ENCODE results near the gene NGDN.
"Not testable (repeated sequence)": the region's sequence is repeated elsewhere in the genome, so short reads cannot be mapped to it uniquely, and the experiment has no call there.

The NGDN gene

DNA sequence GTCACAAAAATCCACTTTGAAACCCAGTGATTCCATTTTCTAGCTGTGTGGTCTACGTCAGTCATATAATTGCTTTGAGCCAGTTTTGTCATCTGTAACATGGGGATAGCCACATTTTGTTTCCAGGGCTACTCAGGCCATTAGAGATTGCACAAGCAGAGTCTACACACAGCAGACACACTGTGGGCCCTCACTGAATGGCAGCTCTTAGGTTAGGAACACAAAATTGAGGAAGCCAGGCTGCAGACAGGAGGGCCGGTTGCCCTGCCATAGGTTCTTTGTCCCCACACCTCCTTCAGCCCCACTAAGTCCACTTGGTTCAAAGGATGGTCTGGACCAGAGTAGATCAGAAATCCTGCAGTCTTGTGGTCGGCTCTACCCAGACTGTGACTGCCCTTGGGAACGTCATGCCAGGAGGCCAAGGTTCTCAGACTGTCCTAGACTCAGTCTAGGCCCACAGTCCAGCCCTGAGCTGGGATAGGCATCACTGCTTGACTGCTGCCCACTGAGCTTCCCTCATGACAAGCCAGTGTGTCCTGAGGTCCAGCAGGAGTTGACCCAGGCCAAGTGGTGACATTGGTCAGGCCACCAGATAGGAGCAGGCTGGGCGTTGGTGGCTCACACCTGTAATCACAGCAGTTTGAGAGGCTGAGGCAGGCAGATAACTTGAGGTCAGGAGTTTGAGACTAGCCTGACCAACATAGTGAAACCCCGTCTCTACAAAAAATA is 30.2 kb upstream of the NGDN start:
- DNase-seq: no peak

DNA sequence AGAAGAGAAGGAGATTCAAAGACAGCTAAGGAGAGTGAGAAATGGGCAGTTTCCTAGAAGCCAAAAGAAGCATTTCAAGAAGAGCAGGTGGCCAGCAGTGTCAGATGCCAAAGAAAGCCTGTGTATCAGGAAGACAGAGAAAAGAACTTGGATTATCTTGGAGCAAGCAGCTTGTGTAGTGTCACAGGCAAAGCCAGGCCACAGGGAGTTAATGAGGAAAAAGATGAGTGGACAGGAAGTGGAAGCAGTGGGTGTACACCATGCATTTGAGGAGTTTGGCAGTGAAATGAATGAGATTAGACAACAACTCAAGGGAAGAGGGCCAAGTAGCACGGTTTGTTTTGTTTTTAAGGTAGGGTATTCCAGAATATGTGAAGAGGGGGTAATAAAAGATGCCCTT is 28.4 kb upstream of the NGDN start:
- no peak for DNase-seq

DNA sequence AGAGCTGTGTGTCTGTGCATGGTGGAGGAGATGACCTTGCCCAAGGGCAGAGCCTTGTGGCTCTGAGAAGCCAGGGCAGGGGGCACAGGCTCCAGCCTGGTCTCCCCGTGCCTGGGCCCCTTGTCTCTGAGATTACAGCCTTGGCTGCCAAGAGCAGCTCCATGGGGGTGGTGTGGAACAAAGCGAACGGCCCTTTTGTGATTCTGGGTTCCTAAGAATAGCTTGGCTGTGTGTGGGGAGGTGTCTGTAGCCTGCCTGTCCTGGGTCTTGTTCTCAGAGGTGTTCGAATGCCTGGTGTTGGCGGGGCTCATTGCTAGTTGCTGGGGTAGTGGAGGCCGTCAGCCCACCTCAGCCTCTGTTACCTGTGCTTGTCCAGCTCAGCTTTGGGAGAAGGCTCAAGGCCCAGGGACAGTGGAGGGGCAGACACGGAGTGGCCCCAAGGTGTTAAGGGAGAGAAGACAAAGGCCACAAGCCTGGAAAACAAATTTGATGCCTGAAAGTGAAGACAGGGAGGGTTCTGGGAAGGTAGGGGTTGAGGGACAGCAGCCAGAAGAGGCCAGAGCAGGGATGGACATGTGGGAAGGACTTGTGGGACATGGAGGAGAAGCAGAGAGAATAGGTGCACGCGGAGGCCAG is 26.7 kb upstream of the NGDN start:
- no peak for DNase-seq

DNA sequence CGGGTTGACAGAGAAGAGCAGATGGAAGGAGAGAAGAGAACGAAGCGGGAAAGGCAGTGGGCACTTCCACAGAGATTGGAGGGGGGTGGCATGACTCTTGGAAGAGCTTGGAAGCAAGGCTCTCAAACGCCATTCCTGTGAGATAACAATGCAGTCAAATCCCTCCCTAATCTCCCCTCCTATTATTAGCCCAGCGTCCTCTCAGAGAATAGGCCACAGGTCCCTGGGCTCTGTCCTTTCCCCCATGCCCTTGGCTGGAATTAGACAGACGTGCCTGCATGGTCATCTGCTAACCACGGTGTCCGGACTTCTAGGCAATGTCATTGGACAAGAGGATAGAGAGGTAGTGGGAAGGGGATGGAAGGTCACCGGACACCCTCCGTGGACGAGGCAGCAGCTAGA is 26.1 kb upstream of the NGDN start:
- no peak for DNase-seq

DNA sequence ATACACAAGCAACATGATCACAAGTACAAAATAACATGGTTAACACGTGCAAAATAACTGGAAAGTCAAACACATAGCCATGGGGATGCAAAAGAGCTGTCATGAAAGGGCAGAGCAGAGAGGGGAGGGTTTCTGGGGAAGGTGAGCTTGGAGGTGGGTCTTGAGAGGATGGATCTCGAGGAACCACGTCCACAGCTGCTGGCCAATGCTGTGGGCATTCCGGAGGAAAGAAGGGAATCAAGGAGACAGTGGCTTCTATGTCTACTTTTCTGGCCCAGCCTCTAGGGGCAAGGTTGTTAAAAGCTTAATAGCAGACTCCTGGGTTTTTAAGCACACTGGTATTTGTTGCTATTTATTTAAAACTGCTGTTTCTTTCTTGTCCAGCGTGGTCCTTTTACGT is 25.6 kb upstream of the NGDN start:
- DNase-seq: no peak

DNA sequence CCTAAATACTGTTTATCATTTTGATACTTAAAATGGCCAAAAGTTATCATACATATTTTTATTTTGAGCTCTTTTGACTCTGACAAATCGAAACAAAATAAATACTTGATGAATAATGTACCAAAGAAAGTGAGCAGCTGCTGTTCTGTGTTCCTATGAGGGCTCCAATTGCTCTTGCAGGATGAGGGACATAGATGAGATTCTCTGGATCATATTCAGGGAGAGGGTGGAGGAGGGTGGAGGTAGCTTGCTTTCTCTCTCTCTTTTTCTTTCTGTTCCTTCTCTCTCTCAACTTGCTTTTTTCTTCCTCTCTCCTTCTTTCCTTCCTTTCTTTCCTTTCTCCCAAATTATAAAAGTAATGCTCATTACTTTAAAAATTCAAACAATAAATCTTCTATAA is 25.2 kb upstream of the NGDN start:
- DNase-seq: no peak

DNA sequence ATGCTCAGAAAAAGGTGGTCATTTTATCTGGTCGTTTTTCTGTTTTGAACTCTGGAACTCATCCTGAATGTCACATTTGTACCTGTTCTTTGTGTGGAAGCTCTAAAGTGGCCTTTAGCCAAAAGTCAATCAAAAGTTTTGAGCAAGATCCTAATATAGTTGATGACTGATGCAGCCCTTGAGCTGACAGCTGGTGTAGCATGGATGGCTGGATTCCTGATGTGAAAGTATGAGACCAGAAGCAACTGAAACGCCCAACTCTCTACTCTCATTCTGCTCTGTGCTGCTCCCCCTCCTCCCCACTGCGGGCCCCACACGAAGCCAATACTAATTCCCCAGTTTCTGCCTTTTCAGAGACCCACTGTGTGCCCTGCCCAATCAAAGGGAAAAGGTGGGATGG is 23.7 kb upstream of the NGDN start:
- DNase-seq: no peak

DNA sequence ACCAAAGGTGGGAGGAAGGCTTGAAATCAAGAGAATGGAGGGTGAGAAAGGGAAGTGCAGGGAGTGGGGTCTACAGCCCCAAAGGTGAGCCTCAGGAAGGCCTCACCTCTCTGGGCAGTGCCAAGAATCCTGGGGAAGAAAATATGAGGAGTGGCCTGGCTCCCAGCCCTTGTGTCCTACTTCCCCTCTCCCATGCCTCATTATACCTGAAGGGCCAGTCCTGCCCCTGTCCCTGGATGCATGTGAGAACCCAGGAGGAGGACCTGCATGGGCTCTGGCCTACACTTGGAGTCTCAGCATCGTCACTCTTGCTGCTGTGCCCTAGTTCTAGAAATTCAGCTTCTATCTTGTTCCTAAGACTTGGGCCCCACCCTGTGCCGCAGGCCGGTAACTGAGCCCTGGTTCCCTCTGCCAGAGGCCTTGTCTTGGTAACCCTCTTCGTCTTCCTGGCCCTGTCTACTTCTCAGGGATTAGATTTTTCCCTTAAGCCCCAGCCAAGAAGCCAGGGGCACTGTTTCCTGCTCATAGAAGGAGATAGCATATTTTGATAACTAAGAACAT is 23.1 kb upstream of the NGDN start:
- DNase-seq: no peak

DNA sequence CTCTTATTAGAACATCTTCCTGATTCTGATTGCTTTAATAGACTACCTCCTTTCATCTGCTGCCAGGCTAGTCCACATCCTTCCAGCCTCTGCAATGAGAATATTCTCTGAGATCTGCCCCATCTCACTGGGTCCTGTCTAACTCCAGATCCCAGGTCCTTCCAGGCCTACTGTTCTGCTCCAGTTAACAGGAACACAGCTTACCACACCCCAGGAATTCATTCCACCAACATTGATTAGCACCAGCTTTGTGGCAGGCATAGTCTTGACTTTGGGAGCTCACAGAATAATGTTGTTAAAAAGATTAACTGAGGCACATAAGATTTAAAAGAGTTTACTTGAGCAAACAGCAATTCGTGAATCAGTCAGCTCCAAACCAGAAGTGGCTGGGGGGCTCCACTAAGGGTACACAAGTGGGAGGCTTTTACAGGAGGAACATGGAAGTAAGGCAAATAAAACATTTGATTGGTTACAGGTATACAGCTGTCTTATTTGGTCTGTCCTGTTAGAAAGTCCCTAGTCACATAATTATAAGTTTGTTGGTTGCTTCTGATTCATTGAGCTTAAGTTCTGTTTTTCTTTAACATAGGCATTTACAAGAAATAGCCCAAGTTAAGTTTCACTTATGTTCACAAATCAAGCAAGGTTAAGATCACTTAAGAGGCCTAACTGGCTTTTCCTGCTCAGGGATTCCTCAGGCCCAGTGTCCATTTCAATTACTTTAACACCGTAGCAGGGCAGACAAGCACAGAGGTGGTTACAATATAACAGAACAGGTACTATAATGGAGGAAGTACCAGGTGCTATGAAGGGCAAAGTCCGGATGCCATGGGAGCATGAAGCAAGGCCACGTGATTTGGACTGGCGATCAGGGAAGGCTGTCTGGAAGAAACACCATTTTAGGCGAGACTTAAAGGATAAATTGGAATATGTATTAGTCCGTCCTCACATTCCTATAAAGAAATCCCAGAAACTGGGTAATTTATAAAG is 21.8 kb upstream of the NGDN start:
- no peak for DNase-seq

DNA sequence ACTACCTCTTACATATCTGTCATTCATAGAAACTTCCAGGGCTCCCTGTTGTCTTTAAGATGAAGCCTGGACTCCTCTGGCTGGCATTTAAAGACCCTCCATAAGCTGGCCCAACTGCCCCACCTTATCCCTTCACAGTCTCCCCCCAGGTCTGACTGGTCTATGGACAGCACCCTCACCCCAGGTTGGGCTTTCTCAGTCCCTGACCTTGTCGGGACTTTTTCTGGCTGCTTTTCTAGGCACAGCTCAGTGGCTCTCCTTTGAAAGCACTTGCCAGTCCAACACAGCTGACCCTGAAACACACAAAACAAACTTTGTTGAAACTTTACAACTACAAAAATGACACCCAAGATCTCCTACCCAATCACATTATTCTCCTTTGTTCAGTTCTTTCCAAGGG is 20.2 kb upstream of the NGDN start:
- DNase-seq: no peak

DNA sequence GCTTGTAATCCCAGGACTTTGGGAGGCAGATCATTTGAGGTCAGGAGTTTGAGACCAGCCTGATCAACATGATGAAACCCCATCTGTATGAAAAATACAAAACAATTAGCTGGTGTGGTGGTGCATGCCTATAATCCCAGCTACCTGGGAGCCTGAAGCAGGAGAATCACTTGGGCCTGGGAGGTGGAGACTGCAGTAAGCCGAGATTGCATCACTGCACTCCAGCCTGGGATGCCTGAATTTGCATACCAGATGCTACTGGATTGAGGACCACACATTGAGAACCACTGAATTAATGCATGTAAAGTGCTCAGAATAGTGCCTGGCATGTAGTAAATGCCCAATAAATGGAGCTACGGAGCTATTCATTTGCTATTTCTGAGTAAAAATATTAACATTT is 19.1 kb upstream of the NGDN start:
- DNase-seq: no peak

DNA sequence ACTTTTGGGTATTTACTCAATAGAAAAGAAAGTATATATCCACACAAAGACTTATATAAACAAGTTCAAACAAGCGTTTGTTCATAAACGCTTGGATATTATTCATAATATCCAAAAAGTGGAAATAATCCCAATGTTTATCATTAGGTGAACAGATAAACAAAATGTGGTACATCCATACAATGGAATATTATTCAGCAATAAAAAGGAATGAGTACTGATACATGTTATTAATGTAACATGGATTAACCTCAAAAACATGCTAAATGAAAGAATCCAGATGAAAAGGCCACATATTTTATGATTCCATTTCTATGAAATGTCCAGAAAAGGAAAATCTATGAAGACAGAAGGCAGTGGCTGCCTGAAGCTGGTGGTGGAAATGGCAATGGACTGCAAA is 17.3 kb upstream of the NGDN start:
- no peak for DNase-seq

DNA sequence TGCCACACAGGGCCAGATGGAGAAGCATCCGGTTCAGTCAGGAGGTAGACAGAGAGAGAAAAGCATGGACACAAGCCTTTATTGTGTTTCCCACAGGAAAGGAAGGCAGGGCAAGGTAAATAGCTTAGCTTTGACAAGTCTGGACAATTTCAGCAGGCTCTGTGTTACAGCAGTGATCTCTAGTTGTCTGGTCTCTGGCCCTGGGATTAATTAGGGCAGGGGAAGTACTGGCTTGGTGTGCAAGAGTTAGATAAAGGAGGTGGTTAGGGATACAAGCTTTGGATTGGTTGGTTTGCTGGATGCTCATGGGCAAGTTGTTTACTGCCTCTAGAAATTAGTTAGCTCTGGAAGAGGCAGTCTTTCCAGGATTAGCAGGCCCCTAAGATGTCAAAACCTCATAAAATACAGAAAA is 15.1 kb upstream of the NGDN start:
- DNase-seq: no peak

DNA sequence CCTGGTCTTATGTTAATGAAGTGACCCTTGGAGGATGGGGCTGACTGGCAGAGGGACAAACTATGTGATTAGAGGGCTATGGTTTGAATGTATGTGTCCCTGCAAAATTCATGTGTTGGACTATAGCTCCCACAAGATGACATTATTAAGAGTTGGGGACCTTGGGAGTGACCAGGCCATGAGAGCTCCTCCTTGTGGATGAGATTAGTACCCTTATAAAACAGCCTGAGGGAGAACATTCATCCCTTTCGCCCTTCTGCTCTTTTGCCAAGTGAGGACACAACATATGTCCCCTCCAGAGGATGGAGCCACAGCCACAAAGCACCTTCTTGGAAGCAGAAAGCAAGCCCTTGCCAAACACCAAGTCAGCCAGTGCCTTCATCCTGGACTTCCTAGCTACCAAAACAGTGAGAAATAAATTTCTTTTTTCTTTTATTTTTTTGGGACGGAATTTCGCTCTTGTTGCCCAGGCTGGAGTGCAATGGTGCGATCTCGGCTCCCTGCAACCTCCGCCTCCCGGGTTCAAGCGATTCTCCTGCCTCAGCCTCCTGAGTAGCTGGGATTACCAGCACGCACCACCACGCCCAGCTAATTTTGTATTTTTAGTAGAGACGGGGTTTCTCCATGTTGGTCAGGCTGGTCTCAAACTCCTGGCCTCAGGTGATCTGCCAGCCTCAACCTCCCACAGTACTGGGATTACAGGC is 12.5 kb upstream of the NGDN start:
- not testable (repeated sequence) for DNase-seq

DNA sequence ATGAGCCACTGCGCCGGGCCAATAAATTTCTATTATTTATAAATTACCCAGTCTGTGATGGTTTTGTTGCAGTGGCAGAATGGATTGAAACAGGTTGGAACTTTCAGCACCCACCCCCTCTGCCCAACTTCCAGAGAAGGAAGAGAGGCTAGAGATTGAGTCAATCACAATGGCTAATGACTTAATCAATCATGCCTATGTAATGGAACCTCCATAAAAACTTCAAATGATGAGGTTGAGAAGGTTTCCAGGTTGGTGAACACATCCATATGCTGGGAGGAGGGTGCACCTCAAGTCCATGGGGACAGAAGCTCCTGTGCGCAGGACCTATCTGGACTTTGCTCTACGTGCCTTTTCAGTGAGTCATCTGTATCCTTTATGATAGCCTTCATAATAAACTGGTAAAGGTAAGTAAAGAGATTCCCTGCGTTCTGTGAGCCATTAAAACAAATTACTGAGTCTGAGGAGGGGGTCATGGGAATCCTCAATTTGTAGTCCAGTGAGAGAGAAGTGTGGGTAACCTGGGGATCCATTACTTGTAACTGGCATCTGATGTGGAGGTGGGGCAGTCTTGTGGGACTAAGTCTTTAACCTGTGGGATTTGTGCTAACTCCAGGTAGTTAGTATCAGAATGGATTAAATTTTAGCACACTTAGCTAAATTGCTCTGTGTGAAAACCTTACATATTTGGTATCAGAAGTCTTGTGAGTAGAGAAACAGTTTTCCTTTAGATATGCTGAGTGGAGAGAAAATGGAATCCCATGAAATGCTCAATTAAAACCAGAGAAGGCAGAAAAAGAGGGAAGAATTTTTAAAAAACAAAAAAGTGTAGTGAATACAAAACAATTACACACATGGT is 11.7 kb upstream of the NGDN start:
- DNase-seq: no peak

DNA sequence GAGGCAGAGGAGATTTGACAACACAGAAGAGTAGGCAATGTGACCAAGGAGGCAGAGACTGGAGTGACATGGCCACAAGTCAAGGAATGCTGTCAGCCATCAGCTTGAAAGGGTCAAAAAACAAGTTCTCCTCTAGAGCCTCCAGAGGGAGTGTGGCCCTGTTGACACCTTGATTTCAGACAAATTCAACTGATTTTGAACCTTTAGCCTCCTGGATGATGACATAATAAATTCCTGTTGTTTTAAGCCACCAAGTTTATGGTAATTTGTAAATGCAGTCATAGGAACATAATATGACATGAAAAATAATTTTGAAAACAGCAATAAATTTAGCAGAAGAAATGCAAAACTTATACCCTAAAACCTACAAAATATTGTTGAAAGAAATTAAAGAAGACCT is 8.5 kb upstream of the NGDN start:
- no peak for DNase-seq

DNA sequence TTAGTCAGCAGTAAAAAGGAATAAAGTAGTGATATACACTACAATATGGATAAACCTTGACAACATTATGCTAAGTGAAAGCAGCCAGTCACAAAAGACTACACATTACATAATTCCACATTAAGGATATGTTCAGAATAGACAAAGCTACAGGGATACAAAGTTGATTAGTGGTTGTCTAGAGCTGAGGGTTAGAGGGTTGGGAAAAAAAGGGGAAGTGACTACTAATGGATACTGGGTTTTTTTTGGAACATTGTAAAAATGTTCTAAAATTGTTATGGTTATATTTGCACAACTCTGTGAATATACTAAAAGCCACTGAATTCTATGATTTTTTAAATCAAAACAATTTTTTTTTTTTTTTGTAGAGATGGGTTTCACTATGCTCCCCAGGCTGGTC is 4.8 kb upstream of the NGDN start:
- no peak for DNase-seq

DNA sequence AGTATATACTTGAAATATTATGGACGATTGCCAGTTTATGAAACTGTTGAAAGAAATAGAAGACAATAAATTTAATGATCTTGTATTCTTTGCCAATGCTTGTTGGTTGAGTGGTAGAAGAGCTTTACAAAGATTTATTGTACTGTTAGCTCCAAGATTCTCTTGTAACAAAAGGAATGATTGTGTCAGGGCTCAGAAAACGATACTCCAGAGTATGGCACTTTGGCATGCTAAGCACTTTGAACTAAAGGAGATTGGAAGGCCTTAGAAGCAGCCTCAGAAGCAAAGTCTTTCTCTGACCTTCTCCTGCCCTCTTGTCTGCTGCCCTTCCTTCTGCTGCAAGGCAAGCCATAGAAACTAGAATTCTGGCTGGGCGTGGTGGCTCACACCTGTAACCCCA is 4.2 kb upstream of the NGDN start:
- DNase-seq: no peak

DNA sequence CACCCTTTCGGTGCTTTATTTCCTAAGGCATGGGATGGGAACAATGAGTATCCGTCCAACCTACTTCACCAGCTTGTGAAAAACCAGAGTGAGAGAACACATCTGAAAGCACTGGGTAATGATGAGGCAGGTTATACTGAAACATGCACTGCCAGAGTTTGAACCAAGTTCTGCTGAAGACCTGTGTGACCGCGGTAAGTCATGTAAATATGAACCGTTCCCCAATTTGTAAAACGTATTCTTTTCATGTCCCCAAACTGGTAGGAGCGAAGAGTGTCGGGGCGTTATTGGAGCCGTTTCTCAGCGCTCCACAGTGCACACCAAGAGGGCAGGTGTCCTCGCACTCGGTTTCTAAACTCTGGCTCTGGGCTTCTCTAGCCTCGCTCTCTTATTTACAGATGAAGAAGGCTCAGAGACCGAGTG is 788 bp upstream of the NGDN start:
- DNase-seq: no peak

DNA sequence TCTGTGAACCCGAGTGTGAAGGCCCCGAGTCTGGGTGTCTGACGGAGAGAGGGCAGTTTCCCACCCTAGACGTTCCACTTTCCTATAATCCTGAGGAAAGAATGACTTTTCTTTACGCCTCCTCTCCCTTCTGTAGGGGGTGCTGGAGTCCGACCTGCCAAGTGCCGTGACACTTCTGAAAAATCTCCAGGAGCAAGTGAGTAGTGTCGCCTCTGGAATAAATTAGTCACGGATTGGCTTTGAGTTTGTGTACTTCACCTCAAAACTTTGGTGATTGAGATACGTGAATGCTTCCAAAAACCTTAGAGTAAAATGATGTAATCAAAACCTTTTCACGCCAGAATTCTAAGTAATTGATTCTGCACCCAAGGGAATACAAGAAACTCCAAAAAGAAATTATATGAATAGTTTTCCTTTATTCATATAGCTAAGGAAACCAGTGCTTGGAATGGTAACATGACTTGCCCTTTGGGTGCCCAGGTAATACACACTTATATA is 452 bp downstream of the NGDN start:
- peak in 1 of 2 experiments; percentile 46 for DNase-seq

DNA sequence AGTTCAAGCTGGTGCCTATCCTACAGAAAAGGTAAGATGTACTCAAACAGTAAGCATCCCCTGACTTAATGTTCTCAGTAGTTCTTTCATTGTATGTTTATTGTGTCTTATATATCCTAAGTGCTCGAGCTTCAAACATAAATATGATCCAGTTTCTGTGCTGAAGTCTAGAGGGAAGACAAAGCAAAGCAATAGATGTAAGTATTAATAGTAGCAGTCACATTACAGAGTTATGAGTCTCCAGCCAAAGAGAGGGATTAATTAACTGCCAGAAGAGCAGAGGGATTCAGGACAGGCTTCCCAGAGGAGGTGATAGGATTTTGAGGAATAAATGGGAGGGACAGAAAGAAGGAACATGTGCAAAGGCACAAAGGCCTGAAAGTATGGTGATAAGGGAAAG is 1.4 kb downstream of the NGDN start:
- no peak for DNase-seq
